Measurements from ENCODE around the gene GALNT10.
A peak's percentile ranks its signal among the peaks of the same experiment; 100 is the strongest.
"Not testable (repeated sequence)": the region's sequence is repeated elsewhere in the genome, so short reads cannot be mapped to it uniquely, and the experiment has no call there.

GALNT10 gene, protein sequence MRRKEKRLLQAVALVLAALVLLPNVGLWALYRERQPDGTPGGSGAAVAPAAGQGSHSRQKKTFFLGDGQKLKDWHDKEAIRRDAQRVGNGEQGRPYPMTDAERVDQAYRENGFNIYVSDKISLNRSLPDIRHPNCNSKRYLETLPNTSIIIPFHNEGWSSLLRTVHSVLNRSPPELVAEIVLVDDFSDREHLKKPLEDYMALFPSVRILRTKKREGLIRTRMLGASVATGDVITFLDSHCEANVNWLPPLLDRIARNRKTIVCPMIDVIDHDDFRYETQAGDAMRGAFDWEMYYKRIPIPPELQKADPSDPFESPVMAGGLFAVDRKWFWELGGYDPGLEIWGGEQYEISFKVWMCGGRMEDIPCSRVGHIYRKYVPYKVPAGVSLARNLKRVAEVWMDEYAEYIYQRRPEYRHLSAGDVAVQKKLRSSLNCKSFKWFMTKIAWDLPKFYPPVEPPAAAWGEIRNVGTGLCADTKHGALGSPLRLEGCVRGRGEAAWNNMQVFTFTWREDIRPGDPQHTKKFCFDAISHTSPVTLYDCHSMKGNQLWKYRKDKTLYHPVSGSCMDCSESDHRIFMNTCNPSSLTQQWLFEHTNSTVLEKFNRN

GRCh38 chr5:154190595-154191304 lies at the start of gene GALNT10:
Gene GALNT10 (plus strand): TSS chr5:154190733. CDS start chr5:154190867, 134 bp downstream.
- DNase-seq: peak; percentile 4

DNA sequence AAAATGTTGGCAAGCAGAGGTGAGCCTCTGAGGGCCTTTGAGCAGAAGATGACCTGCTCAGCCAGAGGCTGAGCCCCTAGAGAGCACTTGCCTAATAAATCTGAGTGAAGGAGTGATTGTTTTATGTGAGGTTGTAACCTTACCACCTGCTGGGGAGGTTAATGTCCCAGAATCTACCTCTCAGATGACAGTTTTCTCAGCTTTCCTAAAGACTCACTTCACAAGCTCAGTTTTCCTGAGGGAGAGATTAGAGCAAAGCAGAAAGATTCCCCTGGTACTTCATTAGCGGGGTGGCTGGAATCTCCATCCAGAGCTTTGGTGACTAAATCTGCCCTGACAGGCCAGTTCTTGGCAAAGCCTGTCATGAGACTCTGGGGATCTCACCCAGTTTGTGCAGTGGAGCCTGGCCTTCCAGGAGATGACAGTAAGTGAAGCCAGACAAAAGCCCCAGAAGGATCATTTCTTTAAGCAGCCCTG lies 48.8 kb upstream of the GALNT10 start:
- DNase-seq: no peak

DNA sequence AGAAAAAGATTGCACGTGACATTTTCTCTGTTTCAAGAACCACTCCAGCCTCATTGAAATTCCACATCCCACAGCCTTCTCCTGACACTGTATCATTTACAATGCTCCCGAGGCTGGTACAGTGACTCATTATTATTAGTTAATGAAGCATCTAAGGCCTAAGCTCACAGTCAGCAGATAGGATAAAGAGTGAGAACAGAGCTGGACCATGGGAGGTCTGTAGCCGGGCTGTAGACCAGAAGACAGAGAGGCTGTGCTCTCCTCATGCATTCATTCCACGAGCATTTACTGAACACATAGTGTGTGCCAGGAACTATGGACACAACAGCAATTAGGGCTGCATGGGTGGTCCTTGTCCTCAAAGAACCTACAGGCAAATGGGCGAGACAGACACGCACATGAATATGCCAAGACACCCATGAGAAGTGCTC lies 47.3 kb upstream of the GALNT10 start:
- DNase-seq: no peak

DNA sequence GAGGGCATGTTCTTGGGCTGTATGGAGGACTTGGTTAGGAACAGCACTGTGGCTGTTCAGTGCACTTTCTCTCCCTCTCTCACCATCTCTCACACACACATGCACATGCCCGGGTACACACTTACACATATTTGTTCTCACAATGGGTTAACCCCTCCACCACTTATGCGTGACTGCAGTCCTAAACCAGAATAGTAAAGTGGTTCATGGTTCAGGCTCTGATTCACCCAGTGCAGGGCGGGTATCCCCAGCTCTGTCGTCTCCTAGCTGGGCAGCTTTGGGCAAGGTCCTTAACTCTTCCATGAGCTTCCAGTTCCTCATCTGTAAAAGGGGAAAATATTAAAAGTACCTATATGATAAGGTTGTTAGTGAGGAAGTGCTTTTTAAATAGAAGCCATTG lies 45.3 kb upstream of the GALNT10 start:
- DNase-seq: no peak

GRCh38 chr5:154146409-154146808 lies 44.1 kb upstream of the GALNT10 start:
- no peak for DNase-seq

DNA sequence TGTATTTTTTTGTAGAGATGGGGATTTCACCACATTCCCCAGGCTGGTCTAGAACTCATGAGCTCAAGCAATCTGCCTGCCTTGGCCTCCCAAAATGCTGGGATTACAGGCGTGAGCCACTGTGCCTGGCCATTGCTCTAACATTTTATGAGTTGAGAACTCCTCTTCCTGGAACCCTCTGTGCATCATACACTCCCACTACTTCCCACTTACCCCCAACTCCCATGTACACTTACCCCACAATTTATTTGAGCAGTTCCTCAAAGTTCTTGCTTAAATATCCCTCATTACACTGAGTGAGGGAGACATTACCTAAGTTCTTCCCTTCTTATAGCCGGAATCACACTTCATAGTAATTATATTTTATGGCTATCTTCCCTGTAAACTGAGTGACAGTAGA lies 42.9 kb upstream of the GALNT10 start:
- no peak for DNase-seq

DNA sequence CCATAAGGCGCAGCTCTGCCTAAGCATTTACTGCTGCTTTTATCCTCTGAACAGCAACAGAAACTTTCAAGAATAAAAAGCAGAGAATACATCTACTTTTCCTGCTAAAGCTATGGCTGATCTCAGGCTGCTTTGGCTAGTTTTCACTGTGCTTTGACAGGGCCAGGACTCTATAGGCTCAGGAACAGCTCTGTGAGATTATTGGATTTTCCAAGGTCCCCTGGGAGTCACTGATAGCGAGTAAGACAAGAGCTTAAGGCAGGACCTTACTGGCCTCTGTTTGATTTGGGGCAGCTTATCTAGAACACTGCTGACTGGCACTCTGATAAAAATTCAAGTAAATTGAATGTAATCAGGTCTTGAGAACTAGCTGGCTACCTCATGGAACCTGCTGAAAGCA lies 40.1 kb upstream of the GALNT10 start:
- DNase-seq: not testable (repeated sequence)

DNA sequence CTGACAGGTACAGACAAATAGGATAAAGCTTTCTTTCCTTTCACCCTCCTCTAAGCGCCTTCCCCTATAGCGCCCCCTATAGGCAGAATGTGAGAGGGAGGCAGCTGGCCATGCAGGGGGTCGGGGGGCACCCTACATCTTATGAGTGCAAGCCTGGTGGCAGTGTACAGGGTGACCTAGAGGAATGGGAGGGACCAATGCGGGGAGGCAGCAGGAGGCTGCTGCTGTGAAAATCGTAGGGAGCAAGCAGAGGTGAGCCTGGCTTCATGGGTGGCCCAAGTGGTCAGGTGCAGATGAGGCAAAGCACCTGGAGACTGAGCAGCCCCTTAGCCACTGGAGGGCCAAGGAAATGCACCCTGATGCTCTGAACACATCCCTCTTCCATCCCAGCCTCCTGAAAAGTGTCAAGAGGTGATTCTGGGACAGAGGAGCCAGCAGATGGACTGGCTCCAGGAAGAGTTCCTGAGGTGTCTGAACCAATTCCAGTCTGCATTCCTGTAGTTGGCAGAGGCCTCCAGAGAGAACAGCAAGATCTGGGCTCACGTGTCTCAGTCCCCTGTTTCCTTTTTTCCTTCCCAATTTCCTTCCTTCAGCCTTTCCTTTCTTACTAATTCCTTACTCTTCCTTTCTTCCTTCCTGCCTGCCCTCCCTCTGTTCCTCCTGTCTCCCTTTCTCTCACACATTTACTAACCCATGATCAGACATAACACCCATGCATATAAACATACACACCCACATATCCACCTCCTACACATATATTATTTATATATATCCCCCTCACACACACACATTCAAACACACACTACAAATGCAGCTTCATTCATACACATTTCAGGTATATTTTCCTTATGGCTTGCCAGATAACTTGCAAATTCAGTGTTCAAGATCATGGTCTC lies 32.8 kb upstream of the GALNT10 start:
- DNase-seq: no peak

DNA sequence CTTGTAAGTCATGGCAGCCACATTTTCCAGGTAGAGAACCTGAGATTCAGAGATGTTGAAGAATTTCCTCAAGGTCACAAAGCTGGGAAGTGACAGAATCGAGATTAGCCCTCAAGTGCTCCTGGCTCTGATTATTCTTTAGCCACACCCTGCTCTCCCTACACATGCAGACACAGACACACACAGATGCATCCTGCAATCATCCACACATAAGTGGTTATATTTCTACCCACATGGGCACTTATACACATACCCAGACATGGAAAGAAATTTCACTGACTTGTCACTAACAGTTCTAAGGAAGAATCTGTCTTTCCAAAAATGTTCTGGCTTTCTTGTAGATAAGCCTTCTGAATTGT lies 32.2 kb upstream of the GALNT10 start:
- DNase-seq: no peak

DNA sequence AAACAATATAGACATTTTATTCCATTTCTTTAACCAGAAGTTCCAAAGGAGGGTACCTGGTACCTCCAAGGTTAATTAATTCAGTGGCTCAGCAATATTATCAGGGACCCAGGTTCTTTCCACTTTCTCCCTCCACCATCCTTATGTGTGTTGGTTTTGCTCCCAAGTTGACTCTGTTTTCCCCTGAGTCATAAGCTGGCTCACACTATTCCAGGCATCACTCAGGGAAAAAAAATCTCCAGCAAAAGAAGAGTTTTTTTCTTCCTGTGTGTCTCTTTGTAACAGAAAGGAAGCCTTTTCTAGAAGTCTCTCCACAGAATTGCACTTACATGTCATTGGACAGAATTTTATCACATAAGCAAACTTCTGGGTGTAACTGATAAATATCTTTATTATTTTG lies 31.2 kb upstream of the GALNT10 start:
- DNase-seq: no peak

- no peak for DNase-seq
These were observed 27.9 kb upstream of the GALNT10 start for GRCh38 chr5:154162539-154163151.

DNA sequence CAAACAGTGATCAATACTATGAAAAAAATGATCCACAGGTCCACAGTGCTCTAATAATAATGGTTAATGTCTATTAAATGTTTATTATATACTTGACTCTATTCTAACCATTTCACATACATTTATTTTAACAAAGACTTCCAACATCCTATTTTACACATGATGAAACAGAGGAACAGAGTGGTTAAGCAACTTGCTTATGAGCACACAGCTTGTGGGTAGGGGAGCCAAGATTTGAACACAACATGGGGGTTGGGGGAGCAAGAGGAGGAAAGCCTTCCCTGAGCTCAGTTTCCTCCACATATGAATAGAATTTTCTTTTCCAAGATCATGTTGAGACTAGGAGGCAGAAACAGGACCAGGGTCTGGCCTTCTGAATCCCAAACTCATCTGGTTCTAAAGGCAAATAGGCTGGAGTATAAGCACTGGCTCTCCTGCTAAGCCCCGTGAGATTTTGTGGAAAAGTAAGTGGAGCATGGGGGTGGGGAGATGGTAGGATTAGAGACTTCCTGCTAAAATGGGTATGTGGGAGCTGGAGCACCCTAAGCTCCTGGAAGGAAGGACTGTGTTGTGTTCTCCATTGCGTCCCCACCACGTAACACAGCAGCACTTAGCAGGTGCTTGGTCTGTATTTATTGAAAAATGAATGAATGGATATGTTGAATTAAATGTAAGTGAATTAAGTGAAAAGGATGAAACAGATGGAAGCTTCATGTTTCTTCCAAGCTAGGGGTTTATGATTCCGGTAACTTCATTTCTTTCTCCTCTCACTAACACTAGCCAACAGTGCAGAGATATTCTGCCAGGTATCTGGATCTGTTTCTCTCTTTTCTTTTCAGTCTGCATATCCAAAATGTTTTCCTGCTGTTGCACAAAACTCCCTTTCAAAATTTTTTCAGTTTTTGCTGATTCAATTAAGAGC lies 26.9 kb upstream of the GALNT10 start:
- DNase-seq: no peak

DNA sequence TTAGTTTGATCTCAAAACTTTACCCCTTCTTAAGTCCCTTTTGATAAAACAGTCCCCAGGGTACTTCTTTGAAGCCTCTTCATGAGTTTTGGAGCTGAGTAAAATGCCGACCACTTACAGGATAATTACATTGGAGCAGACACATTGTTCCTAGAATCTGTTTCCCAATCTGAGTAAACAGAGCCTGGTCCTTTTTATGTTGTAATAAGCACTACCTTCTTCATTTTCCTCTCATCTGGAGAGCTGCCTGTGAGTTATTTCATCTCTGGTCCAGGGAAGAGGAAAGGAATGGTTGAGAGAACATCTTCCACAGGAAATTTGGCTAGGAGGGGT lies 26.3 kb upstream of the GALNT10 start:
- DNase-seq: peak; percentile 13

DNA sequence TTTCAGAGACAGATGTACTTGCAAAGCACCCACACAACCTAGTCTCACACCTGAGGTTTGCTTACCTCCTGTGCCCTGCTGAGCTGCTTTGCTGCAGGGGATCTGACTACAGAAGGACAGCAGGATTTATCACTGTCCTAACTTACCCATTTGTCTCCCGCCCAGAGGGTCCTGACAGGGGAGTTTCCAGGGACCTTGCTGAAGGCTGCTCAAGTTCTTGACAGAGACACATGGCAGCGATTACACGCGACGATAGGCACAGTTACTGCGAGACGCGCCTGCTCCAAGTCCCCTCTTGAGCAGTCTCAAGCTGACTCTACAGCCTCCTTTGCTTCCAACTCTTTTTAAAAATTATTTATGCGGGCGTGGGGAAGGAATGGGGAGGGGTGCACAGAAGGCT lies 24.6 kb upstream of the GALNT10 start:
- no peak for DNase-seq

DNA sequence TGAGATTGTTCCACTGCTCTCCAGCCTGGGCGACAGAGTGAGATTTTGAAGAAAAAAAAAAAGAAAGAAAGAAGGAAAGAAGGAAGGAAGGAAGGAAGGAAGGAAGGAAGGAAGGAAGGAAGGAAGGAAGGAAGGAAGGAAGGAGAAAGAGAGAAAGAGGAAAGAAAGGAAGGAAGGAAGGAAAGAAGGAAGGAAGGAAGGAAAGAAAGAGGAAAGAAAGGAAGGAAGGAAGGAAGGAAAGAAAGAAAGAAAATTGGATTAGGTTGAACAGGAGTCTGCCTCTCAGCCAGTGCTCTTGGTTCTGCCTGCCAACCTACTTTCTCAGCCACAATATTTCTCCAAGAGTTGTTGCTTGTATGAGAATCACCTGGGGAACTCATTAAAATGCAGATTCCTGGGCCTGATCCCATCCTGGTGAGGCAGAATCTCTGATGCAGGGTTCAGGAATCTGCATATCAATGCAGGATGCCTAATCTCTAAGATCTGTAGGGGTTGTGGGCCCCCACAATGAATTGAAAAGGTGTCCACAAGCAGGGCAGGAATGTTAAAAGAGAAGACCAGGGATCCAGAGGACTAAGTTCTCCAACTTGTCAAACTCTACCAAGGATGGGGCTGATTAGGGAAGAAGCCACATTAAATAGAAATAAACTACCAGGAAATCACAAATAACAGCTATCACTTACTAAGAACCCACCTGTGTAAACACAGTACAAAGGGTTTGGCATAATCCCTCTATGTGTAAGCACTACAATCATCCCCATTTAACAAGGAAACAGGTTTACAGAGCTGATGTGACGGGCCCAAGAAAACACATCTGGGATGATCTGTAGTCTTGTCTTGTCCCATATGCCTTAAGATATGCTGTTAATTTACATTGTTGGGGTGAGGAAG lies 23.4 kb upstream of the GALNT10 start:
- DNase-seq: peak; percentile 21

- DNase-seq: no peak
These were observed 22.1 kb upstream of the GALNT10 start for GRCh38 chr5:154168395-154168794.

DNA sequence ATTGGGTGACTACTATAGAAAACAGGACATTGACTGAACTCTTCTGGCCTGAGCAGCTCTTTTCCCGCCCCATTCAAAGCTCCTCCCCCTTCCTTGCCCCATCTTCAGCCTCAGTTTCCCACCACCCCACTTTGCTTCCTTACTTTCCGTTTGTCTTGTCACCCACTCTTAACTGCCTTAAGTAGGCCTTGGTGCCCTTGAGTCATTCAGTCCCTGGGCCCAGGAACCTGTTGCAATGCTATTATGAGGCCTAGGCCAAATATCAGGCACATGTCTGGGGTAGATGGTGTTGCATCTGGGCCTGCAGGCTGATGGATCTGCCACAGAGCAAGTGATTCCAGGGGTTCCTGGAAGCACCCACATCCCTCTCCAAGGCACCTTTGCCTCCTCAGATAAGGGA lies 17.7 kb upstream of the GALNT10 start:
- no peak for DNase-seq

DNA sequence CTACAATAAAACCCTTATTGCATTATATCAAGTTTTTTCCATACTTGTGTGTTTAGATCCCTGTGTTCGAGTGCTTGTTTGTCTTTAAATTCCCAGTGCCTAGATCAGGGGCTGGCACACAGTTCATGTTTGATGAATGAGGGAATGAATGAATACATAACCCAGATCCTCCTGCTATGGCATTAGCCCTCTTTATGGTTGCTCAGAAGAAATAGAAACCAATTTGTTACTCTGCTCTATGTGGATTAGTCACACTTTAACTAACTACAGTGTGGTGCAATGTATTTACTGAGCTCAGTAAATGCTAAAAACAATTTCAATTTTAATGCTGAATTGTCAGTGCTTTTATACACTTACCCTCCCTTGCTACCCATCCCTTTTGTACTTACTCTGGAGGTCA lies 16.4 kb upstream of the GALNT10 start:
- DNase-seq: no peak

GRCh38 chr5:154176181-154176580 lies 14.4 kb upstream of the GALNT10 start:
- DNase-seq: no peak

DNA sequence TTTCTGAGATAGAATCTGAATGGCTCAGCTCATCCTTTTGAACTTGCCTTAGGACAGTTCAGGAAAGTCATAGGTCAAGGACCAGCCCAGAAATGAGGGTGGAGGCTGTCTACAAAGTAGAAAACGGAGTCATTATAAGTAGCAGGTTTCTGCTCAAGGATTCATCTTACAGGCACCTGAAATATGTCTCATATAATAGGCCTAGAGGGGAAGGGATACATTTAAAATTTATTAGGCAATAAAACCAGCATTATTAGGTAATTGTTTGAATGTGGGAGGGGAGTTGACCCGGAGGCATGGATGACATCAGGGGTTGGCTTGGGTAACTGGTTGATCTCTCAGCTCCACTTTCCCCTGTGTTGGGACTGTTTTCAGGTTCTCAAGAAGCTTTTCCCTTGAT lies 11.9 kb upstream of the GALNT10 start:
- DNase-seq: no peak
